ENCODE measurements around the gene WDFY2. TPM values are rescaled to one million over a fixed set of nuclear protein-coding genes. Genes with fewer than 3 reads are reported as not detected.

The WDFY2 gene
- total and polyA plus RNA-seq, 2 experiments from 2014 or later: 11.4 to 24.0 TPM

DNA sequence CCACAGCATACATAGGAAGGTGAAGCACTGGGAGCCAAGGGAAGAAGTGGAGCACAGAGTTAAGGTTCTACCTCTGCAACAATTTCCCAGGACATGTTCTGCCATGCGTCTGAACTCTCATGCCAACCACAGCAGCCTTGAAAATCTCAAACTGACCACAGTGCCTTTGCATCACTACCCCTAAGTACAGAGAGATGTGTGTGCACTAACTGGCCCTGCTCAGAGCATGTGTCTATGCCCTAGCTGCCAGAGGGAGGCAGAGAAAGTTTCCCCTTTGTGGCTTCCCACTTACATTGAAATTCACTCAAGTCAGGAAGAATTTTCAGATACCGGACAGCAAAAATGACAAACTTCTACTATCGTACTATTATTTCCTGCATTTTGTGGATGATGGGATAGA, 26.8 kb upstream of the WDFY2 start:
- no peaks in the 10 kb centered on the region for H3K79me2 ChIP-seq (replicated peaks; ENCODE audit: insufficient read depth)
- Mint-ChIP-seq H3K27ac (no peak overlapping the region), H3K27me3 (ENCODE audit: insufficient read depth, low read depth, poor library complexity) (peaks cover 6% of the 10 kb centered on the region), H3K36me3 (ENCODE audit: low read depth) (no peaks in the 10 kb centered on the region), H3K4me1 (peaks cover 8% of the 10 kb centered on the region), H3K4me3 (no peak overlapping the region), H3K9me3 (no peaks in the 10 kb centered on the region)
- H3K4me1 ChIP-seq (ENCODE audit: insufficient read depth): no peaks in the 10 kb centered on the region
- H3K9me2 ChIP-seq (ENCODE audit: insufficient read depth): no peaks in the 10 kb centered on the region
- TF ChIP-seq ZNF114 (CRISPR knock-in tag; IDR thresholded peaks at IDR 0.05) (no peak), CREB1 (CRISPR knock-in tag; IDR thresholded peaks at IDR 0.05; ENCODE audit: low read depth) (no peak), STAT1 (IDR thresholded peaks at IDR 0.05; ENCODE audit: unreplicated experiment) (no peak), ZNF331 (CRISPR knock-in tag; IDR thresholded peaks at IDR 0.05; ENCODE audit: low read depth) (no peak), JUNB (IDR thresholded peaks at IDR 0.05; ENCODE audit: unreplicated experiment) (no peak)
- TF ChIP-seq, protein P1, sequence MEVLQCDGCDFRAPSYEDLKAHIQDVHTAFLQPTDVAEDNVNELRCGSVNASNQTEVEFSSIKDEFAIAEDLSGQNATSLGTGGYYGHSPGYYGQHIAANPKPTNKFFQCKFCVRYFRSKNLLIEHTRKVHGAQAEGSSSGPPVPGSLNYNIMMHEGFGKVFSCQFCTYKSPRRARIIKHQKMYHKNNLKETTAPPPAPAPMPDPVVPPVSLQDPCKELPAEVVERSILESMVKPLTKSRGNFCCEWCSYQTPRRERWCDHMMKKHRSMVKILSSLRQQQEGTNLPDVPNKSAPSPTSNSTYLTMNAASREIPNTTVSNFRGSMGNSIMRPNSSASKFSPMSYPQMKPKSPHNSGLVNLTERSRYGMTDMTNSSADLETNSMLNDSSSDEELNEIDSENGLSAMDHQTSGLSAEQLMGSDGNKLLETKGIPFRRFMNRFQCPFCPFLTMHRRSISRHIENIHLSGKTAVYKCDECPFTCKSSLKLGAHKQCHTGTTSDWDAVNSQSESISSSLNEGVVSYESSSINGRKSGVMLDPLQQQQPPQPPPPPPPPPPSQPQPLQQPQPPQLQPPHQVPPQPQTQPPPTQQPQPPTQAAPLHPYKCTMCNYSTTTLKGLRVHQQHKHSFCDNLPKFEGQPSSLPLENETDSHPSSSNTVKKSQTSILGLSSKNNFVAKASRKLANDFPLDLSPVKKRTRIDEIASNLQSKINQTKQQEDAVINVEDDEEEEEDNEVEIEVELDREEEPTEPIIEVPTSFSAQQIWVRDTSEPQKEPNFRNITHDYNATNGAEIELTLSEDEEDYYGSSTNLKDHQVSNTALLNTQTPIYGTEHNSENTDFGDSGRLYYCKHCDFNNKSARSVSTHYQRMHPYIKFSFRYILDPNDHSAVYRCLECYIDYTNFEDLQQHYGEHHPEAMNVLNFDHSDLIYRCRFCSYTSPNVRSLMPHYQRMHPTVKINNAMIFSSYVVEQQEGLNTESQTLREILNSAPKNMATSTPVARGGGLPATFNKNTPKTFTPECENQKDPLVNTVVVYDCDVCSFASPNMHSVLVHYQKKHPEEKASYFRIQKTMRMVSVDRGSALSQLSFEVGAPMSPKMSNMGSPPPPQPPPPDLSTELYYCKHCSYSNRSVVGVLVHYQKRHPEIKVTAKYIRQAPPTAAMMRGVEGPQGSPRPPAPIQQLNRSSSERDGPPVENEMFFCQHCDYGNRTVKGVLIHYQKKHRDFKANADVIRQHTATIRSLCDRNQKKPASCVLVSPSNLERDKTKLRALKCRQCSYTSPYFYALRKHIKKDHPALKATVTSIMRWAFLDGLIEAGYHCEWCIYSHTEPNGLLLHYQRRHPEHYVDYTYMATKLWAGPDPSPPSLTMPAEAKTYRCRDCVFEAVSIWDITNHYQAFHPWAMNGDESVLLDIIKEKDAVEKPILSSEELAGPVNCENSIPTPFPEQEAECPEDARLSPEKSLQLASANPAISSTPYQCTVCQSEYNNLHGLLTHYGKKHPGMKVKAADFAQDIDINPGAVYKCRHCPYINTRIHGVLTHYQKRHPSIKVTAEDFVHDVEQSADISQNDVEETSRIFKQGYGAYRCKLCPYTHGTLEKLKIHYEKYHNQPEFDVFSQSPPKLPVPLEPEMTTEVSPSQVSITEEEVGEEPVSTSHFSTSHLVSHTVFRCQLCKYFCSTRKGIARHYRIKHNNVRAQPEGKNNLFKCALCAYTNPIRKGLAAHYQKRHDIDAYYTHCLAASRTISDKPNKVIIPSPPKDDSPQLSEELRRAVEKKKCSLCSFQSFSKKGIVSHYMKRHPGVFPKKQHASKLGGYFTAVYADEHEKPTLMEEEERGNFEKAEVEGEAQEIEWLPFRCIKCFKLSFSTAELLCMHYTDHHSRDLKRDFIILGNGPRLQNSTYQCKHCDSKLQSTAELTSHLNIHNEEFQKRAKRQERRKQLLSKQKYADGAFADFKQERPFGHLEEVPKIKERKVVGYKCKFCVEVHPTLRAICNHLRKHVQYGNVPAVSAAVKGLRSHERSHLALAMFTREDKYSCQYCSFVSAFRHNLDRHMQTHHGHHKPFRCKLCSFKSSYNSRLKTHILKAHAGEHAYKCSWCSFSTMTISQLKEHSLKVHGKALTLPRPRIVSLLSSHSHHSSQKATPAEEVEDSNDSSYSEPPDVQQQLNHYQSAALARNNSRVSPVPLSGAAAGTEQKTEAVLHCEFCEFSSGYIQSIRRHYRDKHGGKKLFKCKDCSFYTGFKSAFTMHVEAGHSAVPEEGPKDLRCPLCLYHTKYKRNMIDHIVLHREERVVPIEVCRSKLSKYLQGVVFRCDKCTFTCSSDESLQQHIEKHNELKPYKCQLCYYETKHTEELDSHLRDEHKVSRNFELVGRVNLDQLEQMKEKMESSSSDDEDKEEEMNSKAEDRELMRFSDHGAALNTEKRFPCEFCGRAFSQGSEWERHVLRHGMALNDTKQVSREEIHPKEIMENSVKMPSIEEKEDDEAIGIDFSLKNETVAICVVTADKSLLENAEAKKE (CRISPR knock-in tag; IDR thresholded peaks at IDR 0.05): no peak
- TF ChIP-seq, protein P2, sequence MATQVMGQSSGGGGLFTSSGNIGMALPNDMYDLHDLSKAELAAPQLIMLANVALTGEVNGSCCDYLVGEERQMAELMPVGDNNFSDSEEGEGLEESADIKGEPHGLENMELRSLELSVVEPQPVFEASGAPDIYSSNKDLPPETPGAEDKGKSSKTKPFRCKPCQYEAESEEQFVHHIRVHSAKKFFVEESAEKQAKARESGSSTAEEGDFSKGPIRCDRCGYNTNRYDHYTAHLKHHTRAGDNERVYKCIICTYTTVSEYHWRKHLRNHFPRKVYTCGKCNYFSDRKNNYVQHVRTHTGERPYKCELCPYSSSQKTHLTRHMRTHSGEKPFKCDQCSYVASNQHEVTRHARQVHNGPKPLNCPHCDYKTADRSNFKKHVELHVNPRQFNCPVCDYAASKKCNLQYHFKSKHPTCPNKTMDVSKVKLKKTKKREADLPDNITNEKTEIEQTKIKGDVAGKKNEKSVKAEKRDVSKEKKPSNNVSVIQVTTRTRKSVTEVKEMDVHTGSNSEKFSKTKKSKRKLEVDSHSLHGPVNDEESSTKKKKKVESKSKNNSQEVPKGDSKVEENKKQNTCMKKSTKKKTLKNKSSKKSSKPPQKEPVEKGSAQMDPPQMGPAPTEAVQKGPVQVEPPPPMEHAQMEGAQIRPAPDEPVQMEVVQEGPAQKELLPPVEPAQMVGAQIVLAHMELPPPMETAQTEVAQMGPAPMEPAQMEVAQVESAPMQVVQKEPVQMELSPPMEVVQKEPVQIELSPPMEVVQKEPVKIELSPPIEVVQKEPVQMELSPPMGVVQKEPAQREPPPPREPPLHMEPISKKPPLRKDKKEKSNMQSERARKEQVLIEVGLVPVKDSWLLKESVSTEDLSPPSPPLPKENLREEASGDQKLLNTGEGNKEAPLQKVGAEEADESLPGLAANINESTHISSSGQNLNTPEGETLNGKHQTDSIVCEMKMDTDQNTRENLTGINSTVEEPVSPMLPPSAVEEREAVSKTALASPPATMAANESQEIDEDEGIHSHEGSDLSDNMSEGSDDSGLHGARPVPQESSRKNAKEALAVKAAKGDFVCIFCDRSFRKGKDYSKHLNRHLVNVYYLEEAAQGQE (IDR thresholded peaks at IDR 0.05; ENCODE audit: unreplicated experiment): no peak
- TF ChIP-seq, protein P3, sequence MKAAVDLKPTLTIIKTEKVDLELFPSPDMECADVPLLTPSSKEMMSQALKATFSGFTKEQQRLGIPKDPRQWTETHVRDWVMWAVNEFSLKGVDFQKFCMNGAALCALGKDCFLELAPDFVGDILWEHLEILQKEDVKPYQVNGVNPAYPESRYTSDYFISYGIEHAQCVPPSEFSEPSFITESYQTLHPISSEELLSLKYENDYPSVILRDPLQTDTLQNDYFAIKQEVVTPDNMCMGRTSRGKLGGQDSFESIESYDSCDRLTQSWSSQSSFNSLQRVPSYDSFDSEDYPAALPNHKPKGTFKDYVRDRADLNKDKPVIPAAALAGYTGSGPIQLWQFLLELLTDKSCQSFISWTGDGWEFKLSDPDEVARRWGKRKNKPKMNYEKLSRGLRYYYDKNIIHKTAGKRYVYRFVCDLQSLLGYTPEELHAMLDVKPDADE (IDR thresholded peaks at IDR 0.05): no peak
- TF ChIP-seq, protein P4, sequence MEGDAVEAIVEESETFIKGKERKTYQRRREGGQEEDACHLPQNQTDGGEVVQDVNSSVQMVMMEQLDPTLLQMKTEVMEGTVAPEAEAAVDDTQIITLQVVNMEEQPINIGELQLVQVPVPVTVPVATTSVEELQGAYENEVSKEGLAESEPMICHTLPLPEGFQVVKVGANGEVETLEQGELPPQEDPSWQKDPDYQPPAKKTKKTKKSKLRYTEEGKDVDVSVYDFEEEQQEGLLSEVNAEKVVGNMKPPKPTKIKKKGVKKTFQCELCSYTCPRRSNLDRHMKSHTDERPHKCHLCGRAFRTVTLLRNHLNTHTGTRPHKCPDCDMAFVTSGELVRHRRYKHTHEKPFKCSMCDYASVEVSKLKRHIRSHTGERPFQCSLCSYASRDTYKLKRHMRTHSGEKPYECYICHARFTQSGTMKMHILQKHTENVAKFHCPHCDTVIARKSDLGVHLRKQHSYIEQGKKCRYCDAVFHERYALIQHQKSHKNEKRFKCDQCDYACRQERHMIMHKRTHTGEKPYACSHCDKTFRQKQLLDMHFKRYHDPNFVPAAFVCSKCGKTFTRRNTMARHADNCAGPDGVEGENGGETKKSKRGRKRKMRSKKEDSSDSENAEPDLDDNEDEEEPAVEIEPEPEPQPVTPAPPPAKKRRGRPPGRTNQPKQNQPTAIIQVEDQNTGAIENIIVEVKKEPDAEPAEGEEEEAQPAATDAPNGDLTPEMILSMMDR (conservative IDR thresholded peaks at IDR 0.05; ENCODE audit: low read depth in 2 of 2): no peak
- no peak overlapping the region for H3K4me2 ChIP-seq
- no peaks in the 10 kb centered on the region for H4K20me1 ChIP-seq (replicated peaks; ENCODE audit: insufficient read depth)
- no peak overlapping the region for H3K27ac ChIP-seq (ENCODE audit: low read depth)
- DNase-seq (ENCODE audit: low spot score) (no peak), ATAC-seq (no peak)
- no peaks in the 10 kb centered on the region for H3F3A ChIP-seq (replicated peaks; ENCODE audit: low read depth)
- no peaks in the 10 kb centered on the region for H3K27me3 ChIP-seq (ENCODE audit: insufficient read depth)
- no peak overlapping the region for H3K4me3 ChIP-seq
- no peak overlapping the region for H2AFZ ChIP-seq
- no peaks in the 10 kb centered on the region for H3K36me3 ChIP-seq (ENCODE audit: insufficient read depth)
